ENCODE measurements around the gene ZNF500. TPM values are rescaled to one million over a fixed set of nuclear protein-coding genes. Genes with fewer than 3 reads are reported as not detected.

Gene ZNF500
- total RNA-seq, 4 donors from 2014 or later = 3.8 to 11.7 (median 8.2) TPM

DNA sequence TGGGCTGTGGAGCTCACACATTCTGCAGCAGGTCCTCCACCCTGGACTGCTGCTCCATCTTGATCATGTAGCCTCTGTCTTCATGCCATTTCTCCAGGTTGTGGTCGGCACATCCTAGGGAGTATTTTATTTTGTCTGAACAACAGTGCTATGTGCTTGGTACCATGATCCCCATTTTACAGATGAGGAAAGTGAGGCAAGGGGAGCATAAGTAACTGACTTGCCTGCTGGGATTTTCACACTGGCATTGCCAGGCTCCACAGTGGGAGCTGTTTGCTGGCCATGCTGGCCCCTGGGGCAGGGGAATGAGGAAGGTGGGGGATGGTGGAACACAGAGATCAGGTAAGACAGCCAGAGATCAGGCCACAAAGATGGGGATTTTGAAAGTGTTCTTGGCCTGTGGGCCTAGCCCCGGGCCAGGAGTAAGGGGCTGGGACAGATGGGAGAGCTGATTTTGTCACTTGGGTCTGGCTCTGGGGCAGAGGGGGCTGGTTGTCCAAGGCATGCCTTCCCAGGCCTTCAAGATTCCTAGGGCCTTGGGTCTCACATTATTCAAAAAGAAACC lies 9.3 kb upstream of the ZNF500 start:
- TF ChIP-seq, protein P1, sequence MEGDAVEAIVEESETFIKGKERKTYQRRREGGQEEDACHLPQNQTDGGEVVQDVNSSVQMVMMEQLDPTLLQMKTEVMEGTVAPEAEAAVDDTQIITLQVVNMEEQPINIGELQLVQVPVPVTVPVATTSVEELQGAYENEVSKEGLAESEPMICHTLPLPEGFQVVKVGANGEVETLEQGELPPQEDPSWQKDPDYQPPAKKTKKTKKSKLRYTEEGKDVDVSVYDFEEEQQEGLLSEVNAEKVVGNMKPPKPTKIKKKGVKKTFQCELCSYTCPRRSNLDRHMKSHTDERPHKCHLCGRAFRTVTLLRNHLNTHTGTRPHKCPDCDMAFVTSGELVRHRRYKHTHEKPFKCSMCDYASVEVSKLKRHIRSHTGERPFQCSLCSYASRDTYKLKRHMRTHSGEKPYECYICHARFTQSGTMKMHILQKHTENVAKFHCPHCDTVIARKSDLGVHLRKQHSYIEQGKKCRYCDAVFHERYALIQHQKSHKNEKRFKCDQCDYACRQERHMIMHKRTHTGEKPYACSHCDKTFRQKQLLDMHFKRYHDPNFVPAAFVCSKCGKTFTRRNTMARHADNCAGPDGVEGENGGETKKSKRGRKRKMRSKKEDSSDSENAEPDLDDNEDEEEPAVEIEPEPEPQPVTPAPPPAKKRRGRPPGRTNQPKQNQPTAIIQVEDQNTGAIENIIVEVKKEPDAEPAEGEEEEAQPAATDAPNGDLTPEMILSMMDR (IDR thresholded peaks at IDR 0.05; ENCODE audit: low read depth) = no peak

DNA sequence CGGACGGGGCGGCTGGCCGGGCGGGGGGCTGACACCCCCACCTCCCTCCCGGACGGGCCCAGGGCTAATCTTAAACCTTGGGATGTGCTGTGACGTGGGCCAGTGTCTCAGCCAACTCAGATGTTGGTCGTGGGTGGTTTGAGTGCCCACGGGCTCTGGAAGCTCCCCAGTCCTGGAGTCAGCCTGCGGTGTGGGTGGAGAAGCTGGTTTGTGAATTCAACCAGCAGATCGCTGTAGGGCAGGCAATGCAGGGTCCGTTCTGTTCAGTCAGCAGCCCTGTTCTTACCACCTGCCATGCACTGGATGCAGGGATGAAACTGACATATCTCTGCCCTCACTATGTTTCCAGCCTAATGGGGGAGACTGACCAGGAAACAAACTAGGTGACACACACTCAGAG lies 8.0 kb upstream of the ZNF500 start:
- TF ChIP-seq, protein P1 (IDR thresholded peaks at IDR 0.05; ENCODE audit: low read depth) = no peak

DNA sequence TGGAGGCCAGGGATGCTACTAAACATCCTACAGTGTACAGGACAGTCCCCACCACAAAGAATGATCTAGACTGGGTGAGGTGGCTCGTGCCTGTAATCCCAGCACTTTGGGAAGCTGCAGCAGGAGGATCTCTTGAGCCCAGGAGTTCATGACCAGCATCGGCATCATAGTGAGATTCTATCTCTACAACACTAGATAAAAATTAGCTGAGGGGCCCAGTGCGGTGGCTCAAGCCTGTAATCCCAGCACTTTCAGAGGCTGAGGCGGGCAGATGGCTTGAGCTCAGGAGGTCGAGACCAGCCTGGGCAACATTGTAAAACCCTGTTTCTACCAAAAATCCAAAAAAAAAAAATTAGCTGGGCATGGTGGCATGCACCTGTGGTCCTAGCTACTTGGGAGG lies 5.4 kb upstream of the ZNF500 start:
- TF ChIP-seq, protein P1 (IDR thresholded peaks at IDR 0.05; ENCODE audit: low read depth) = no peak

DNA sequence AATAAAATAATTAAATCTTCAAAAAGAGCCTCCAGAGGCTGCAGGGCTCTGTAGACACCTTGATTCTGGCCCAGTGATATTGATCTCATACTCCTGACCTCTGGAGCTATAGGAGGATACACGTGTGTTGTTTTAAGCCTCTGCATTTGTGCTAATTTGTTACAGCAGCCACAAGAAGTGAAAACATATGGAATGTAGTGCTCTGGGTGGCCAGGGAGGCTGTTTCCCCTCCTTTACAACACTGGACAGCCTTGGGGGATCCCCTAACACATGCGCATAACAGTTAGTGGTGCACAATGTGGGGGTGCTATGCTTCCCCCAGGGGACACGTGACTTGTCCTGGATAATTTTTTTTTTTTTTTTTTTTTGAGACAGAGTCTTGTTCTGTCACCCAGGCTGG lies 4.7 kb upstream of the ZNF500 start:
- TF ChIP-seq, protein P1 (IDR thresholded peaks at IDR 0.05; ENCODE audit: low read depth) = no peak

DNA sequence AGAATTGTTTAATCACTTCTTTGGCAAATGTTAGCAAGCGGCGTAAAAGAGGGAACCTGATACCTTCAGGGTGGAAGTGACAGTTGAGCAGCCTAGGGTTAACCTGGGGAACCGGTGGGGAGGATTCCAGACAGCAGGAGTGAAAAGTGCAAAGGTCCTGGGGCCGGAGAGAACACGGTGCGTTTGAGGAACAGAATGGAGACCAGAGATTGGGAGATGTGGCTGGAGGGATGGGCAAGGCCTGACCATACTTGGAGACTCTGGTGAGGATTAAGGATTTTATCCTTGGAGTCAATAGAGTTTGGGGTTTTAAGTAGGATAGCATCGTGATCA lies 2.3 kb upstream of the ZNF500 start:
- TF ChIP-seq, protein P1 (IDR thresholded peaks at IDR 0.05; ENCODE audit: low read depth) = no peak

DNA sequence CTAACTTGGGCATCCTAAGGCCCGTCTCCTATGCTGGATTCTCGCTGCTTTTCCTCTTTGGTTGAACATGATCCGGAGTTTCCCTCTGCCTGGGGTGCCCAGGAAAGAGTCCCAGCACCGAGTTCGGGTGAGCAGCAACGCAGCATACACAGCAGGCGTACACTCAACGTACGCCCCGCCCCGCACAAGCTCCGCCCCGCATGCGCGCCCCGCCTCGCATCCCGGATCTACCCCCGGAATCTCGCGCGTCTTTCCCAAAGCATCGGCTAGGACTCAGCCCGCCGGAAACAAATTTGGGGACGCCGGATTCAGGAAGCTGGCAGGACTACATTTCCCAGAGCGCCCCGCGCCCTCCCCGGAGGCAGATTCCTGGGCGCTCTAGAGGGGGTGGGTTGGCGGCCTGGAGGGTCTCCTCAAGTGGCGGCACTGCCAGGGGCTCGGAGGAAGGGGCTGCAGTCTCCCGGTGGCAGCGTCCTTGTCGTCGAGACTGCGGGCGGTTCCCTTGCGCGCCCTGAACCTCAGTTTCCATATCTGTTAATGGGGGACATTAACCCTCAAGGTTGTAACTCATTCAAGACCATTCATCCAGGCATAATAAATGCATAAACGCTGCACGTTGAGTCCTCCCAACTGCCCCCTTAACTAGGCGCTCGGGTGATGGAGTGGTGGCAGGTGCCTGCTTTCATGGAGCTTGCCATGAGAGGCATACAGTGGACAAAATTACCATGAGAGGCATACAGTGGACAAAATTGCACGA lies 1.8 kb upstream of the ZNF500 start:
- TF ChIP-seq, protein P1 (IDR thresholded peaks at IDR 0.05; ENCODE audit: low read depth) = no peak

DNA sequence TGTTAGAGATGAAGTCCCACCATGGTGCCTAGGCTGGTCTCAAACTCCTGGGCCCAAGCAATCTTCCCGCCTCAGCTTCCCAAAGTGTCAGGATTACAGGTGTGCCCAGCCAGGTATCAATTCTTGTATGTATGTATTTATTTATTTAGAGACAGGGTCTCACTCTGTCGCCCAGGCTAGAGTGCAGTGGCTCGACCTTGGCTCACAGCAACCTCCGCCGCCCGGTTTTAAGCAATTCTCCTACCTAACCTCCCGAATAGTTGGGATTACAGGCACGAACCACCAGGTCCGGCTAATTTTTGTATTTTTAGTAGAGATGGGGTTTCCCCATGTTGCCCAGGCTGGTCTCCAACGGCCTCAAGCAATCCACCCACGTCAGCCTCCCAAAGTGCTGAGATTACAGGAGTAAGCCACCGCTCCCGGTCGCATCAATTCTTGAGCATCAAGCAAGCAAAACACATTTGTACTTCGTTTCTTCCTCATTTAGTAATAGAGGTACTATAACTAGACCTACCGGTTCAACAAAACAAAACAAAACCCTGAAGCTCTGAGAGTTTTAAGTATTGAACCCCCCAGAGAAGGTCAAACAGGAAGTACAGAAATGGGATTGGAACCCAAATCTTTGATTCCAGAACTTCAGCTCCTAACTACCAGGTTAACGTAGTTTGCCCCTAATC lies 1.0 kb upstream of the ZNF500 start:
- TF ChIP-seq, protein P1 (IDR thresholded peaks at IDR 0.05; ENCODE audit: low read depth) = no peak
